WI38 (cell line): Measurements from ENCODE around the gene CSGALNACT2.

Source experiments
- H3K4me3 ChIP-seq: 2 replicates; pipeline ENCODE4 v1.5.1; 2011; ENCODE audit warnings: low read depth, mild to moderate bottlenecking, control low read depth, low read length
- CTCF ChIP-seq: IDR thresholded peaks from 2 replicates; pipeline ENCODE4 v1.5.1; 2012; ENCODE audit warnings: low read depth, mild to moderate bottlenecking, control low read depth, low read length

CSGALNACT2 gene

GRCh38 chr10:43162604-43163003, 24.4 kb downstream of the CSGALNACT2 start:
- H3K4me3 ChIP-seq, result no peak overlapping the region
- no peak for TF ChIP-seq CTCF

GRCh38 chr10:43166207-43166879, 28.1 kb downstream of the CSGALNACT2 start:
- no peak overlapping the region for H3K4me3 ChIP-seq
- no peak for TF ChIP-seq CTCF

GRCh38 chr10:43166880-43167497, 28.7 kb downstream of the CSGALNACT2 start:
- TF ChIP-seq CTCF, result no peak
- no peak overlapping the region for H3K4me3 ChIP-seq

- no peak overlapping the region for H3K4me3 ChIP-seq
- TF ChIP-seq CTCF, result no peak
These were observed 29.2 kb downstream of the CSGALNACT2 start for GRCh38 chr10:43167498-43167889.

GRCh38 chr10:43170491-43170890, 32.2 kb downstream of the CSGALNACT2 start:
- no peak for TF ChIP-seq CTCF
- H3K4me3 ChIP-seq, result no peak overlapping the region

GRCh38 chr10:43172645-43173044, 34.4 kb downstream of the CSGALNACT2 start:
- no peak for TF ChIP-seq CTCF
- H3K4me3 ChIP-seq, result no peak overlapping the region

- H3K4me3 ChIP-seq, result no peak overlapping the region
- TF ChIP-seq CTCF, result no peak
These were observed 34.9 kb downstream of the CSGALNACT2 start for GRCh38 chr10:43173120-43173519.
